Measurements from ENCODE around the gene LPA. TPM values are rescaled to one million over a fixed set of nuclear protein-coding genes. Genes with fewer than 3 reads are reported as not detected.

Gene LPA
- total RNA-seq: not detected in 2 replicates

GRCh38 chr6:160664198-160664597, at the start of gene LPA:
Gene LPA, minus strand, starts transcription at chr6:160664275. Its CDS starts 61 bp downstream, at chr6:160664214.

GRCh38 chr6:160701918-160702680, 38.0 kb upstream of the LPA start, which contains the start of gene PLG:
Gene PLG, plus strand, starts transcription at chr6:160702244. Its CDS starts 61 bp downstream, at chr6:160702305.

Other genes starting within 250 kb of the LPA start
- not detected in 2 replicates for gene PLG, start 38.0 kb upstream of the LPA start, total RNA-seq

Data from placental epithelial cell (primary cell).